Measurements from ENCODE around the gene PDIA2. TPM values are rescaled to one million over a fixed set of nuclear protein-coding genes. Genes with fewer than 3 reads are reported as not detected.

PDIA2 gene
- total RNA-seq, 1 experiment from 2014 or later: 1.1 TPM

DNA sequence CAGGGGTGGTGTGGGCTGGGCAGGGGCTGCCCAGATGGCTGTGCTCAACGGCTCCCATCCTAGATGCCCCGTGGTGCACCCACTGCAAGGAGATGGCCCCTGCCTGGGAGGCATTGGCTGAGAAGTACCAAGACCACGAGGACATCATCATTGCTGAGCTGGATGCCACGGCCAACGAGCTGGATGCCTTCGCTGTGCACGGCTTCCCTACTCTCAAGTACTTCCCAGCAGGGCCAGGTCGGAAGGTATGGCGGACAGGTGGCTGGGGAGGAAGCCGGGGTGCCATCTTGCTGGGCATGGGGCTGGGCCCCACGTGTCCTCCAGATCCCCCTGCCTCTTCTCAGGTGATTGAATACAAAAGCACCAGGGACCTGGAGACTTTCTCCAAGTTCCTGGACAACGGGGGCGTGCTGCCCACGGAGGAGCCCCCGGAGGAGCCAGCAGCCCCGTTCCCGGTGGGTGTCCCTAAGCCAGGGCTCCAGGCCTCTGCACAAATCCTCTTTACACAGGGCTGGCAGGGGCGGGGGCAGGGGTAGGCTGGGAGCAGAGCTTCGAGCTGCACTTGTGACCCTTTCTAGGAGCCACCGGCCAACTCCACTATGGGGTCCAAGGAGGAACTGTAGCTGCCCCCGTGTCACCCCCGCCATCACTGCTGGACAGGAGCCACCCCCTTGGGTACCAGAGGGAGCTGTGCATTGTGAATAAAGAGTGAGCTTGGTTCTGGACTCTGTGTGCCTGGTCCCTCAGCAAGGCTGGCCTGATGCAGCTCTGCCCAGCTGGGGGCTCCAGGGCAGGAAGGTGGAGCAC is 3.7 kb downstream of the PDIA2 start:
- H3K27ac ChIP-seq (ENCODE audit: low read length): no peak overlapping the region
- no peak for TF ChIP-seq TCF7L2 (IDR thresholded peaks at IDR 0.05; ENCODE audit: low read depth, low read length)
- TF ChIP-seq, protein P1, sequence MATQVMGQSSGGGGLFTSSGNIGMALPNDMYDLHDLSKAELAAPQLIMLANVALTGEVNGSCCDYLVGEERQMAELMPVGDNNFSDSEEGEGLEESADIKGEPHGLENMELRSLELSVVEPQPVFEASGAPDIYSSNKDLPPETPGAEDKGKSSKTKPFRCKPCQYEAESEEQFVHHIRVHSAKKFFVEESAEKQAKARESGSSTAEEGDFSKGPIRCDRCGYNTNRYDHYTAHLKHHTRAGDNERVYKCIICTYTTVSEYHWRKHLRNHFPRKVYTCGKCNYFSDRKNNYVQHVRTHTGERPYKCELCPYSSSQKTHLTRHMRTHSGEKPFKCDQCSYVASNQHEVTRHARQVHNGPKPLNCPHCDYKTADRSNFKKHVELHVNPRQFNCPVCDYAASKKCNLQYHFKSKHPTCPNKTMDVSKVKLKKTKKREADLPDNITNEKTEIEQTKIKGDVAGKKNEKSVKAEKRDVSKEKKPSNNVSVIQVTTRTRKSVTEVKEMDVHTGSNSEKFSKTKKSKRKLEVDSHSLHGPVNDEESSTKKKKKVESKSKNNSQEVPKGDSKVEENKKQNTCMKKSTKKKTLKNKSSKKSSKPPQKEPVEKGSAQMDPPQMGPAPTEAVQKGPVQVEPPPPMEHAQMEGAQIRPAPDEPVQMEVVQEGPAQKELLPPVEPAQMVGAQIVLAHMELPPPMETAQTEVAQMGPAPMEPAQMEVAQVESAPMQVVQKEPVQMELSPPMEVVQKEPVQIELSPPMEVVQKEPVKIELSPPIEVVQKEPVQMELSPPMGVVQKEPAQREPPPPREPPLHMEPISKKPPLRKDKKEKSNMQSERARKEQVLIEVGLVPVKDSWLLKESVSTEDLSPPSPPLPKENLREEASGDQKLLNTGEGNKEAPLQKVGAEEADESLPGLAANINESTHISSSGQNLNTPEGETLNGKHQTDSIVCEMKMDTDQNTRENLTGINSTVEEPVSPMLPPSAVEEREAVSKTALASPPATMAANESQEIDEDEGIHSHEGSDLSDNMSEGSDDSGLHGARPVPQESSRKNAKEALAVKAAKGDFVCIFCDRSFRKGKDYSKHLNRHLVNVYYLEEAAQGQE (IDR thresholded peaks at IDR 0.05; ENCODE audit: insufficient read depth in 1 of 2, low read depth in 2 of 2, low read length in 1 of 2): no peak
- TF ChIP-seq SIN3A (IDR thresholded peaks at IDR 0.05; ENCODE audit: borderline replicate concordance, insufficient read depth, low read depth, low read length): no peak
- in situ Hi-C loops (cut with HindIII; ENCODE audit: low pct_unique_long_range_greater_than_20kb, low sequenced_read_pairs): no loop called here
- intact Hi-C loops (cut with micrococcal nuclease; ENCODE audit: unreplicated experiment): no loop called here
- ChIA-PET CTCF (no interaction called here), POLR2A (no interaction called here)
- no peaks in the 10 kb centered on the region for H3K36me3 ChIP-seq (ENCODE audit: control insufficient read depth, insufficient read depth, low read length)
- no peak for ATAC-seq
- DNase-seq (ENCODE audit: low read depth, low spot score): no peak
- no peaks in the 10 kb centered on the region for H3K9me3 ChIP-seq (ENCODE audit: control insufficient read depth, insufficient read depth, low read depth, low read length)
- no peak overlapping the region for H3K4me3 ChIP-seq (ENCODE audit: low read depth in 2 of 2, low read length in 2 of 2)
- BruUV-seq (replicated peaks): no TSS peak
- no peaks in the 10 kb centered on the region for H3K4me1 ChIP-seq (ENCODE audit: control insufficient read depth, insufficient read depth, low read length)
- H3K27me3 ChIP-seq (ENCODE audit: control insufficient read depth, insufficient read depth, low read length): no peaks in the 10 kb centered on the region

DNA sequence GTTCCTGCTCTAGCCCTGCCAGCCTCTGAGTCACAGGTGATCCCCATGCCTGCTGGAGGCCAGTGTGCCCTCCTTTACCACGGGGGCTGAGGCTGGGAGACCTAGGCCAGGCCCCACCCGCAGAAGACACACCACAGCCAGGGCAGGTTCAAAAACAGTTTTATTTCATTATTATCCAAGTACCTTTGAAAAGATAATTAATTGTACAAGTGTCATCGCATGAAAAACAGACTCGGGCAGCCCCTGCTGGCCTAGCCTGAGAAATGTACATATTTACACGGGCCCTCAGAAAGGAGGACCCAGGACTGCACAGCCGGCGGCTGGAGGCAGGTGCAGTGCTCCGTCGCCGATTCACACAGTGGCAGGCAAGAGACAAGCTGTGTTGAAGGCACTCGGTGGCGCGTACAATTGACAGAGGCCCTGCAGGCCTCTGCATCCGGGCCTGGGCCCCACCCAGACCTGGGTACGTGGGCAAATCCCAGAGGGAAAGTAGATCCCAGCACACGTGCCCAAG is 4.4 kb downstream of the PDIA2 start:
- DNase-seq (ENCODE audit: low read depth, low spot score) (no peak), ATAC-seq (no peak)
- TF ChIP-seq SIN3A (IDR thresholded peaks at IDR 0.05; ENCODE audit: borderline replicate concordance, insufficient read depth, low read depth, low read length) (no peak), TCF7L2 (IDR thresholded peaks at IDR 0.05; ENCODE audit: low read depth, low read length) (no peak), POLR2AphosphoS5 (IDR thresholded peaks at IDR 0.05; ENCODE audit: low read depth, low read length) (no peak)
- TF ChIP-seq, protein P1 (IDR thresholded peaks at IDR 0.05; ENCODE audit: insufficient read depth in 1 of 2, low read depth in 2 of 2, low read length in 1 of 2): no peak
- TF ChIP-seq, protein P2, sequence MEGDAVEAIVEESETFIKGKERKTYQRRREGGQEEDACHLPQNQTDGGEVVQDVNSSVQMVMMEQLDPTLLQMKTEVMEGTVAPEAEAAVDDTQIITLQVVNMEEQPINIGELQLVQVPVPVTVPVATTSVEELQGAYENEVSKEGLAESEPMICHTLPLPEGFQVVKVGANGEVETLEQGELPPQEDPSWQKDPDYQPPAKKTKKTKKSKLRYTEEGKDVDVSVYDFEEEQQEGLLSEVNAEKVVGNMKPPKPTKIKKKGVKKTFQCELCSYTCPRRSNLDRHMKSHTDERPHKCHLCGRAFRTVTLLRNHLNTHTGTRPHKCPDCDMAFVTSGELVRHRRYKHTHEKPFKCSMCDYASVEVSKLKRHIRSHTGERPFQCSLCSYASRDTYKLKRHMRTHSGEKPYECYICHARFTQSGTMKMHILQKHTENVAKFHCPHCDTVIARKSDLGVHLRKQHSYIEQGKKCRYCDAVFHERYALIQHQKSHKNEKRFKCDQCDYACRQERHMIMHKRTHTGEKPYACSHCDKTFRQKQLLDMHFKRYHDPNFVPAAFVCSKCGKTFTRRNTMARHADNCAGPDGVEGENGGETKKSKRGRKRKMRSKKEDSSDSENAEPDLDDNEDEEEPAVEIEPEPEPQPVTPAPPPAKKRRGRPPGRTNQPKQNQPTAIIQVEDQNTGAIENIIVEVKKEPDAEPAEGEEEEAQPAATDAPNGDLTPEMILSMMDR (IDR thresholded peaks at IDR 0.05): no peak
- POLR2A ChIA-PET: no interaction called here
- BruUV-seq (replicated peaks): no TSS peak
- Histone ChIP-seq H3K27ac (ENCODE audit: low read length) (no peak overlapping the region), H3K4me3 (ENCODE audit: low read depth in 2 of 2, low read length in 2 of 2) (no peak overlapping the region), H3K36me3 (ENCODE audit: control insufficient read depth, insufficient read depth, low read length) (no peaks in the 10 kb centered on the region), H3K27me3 (ENCODE audit: control insufficient read depth, insufficient read depth, low read length) (no peaks in the 10 kb centered on the region), H3K9me3 (ENCODE audit: control insufficient read depth, insufficient read depth, low read depth, low read length) (no peaks in the 10 kb centered on the region), H3K4me1 (ENCODE audit: control insufficient read depth, insufficient read depth, low read length) (no peaks in the 10 kb centered on the region)
- in situ Hi-C loops (cut with HindIII; ENCODE audit: low pct_unique_long_range_greater_than_20kb, low sequenced_read_pairs): no loop called here
- intact Hi-C loops (cut with micrococcal nuclease; ENCODE audit: unreplicated experiment): no loop called here
- CTCF ChIA-PET: interaction anchor here (0.6 kb wide), 2 partner anchors 58 to 255 kb away, joined by 5 to 6 read pairs; no protein-coding TSS in a partner anchor
